ENCODE data around the gene ZNF532. TPM values are rescaled to one million over a fixed set of nuclear protein-coding genes. Genes with fewer than 3 reads are reported as not detected.

Gene ZNF532
- total RNA-seq, 1 donor from 2014 or later: 1.5 TPM

DNA sequence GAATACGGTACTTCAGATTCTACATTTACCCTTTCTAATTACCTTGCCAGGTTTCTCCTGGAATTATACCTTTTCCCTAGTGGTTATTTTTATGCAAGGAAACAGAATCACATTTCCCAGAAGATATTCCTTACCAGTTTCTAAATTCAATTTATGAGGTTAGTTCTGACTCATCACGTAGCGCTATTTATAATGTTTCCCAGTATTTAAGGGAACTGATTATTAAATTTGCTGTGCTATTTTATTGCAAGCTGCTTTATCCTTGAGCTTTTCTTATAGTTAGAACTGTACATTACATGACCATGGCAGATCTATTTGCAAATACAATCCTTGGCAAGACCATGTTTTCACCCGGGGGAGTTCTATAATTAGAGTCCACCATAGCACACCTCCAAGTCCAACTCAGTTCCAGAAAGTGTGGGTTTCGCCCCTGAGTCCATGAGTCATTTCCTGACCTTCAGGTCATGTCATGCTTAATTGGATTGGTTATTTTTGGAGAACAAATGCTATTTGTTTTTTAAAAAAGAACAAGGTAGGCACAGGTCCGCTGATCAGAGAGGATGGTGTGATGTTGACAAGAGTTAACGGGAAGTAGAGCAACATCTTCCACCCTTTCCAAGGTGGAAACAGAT is 126.6 kb downstream of the ZNF532 start:
- Mint-ChIP-seq H3K36me3 (ENCODE audit: low read depth) (no peaks in the 10 kb centered on the region), H3K4me3 (no peak overlapping the region), H3K27me3 (ENCODE audit: insufficient read depth) (peaks cover 5% of the 10 kb centered on the region), H3K4me1 (ENCODE audit: low read depth) (no peaks in the 10 kb centered on the region), H3K9me3 (no peaks in the 10 kb centered on the region), H3K27ac (no peak overlapping the region)
- no peak for DNase-seq (ENCODE audit: low spot score)
- intact Hi-C loops (cut with micrococcal nuclease): no loop called here

DNA sequence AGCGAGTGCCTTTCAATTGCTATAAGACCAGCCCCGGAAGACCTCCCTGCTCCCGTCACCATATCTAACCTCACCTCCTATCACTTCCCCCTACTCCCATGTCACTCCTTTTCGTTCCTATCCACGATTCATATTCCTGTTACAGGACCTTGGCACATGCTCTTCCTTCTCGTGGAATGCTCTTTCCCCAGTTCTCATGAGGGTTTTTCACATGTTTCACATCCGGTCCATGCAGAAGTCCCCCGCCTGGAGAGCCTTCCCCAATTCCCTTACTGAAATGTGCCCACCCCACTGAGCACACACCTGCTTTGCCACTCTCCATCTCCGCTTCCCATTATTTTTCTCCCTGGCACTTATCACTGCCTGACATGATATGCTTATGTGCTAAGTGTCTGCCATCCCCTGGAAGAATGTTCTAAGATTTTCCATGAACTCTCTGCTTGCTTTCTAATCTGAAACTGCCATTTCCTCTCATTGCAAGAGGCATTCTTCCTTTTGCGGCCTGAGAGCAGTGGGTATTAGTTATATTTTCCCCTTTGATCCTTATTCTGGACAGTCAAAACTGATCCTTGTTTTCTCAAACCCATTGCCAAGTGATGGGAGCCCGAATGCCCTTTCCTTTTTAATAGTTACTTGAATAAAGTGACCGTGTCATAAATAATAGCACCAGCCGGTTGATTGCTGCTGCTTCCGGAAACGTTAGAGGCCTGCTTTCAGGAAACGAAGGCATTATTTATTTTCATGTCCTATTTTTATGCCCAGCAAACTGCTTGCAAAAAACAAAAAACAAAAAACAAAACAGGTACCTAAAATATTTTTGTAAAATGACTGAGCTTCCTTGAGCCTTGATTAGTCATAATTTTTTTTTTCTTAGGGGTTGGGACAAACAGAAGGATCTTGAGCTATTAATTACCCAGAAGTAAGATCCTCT is 127.9 kb downstream of the ZNF532 start:
- H3K4me1 Mint-ChIP-seq (ENCODE audit: low read depth): no peaks in the 10 kb centered on the region
- no peak overlapping the region for H3K4me3 Mint-ChIP-seq
- intact Hi-C loops (cut with micrococcal nuclease): no loop called here
- no peak for DNase-seq (ENCODE audit: low spot score)
- peaks cover 1% of the 10 kb centered on the region for H3K27me3 Mint-ChIP-seq (ENCODE audit: insufficient read depth)
- no peaks in the 10 kb centered on the region for H3K36me3 Mint-ChIP-seq (ENCODE audit: low read depth)
- H3K9me3 Mint-ChIP-seq: no peaks in the 10 kb centered on the region
- H3K27ac Mint-ChIP-seq: no peak overlapping the region

DNA sequence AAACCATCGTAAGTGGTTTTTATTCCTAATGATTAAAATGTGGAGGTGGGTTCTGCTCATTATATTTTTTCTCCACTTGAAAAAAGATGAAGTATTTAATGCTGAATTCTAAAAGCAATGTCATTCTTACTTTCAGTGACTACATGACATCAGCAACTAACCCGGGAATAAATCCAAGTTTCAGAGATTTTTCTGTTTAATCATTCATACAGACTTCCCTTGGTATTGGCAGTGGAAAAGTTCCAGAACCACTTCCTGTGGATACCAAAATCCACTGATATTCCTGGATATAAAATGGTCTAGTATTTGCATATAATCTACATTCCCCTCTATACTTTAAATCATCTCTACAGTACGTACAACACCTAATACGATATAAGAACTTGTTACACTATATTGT is 128.6 kb downstream of the ZNF532 start:
- DNase-seq (ENCODE audit: low spot score): no peak
- Mint-ChIP-seq H3K27ac (no peak overlapping the region), H3K4me1 (ENCODE audit: low read depth) (no peaks in the 10 kb centered on the region), H3K36me3 (ENCODE audit: low read depth) (no peaks in the 10 kb centered on the region), H3K27me3 (ENCODE audit: insufficient read depth) (peaks cover 1% of the 10 kb centered on the region), H3K4me3 (no peak overlapping the region), H3K9me3 (no peaks in the 10 kb centered on the region)
- intact Hi-C loops (cut with micrococcal nuclease): no loop called here

DNA sequence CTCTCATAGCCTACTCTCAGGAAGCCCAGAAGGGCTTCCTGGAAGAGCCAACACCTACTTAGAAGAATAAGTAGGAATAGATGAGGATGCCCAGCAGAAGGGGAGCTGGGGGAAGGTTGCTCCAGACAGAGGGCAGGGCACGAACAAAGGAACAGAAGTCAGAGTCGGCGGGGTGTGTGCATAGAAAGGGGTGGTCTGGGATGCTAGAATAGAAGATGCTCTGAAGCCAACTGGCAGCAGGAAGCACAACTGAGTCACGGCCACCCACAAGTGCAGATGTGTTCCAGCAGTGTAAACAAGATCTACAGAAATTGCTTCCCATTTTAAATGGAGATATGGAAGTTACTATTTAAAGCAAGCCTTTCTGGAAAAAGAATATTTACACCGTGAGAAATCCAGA is 131.0 kb downstream of the ZNF532 start:
- Mint-ChIP-seq H3K27ac (no peak overlapping the region), H3K27me3 (ENCODE audit: insufficient read depth) (peaks cover 3% of the 10 kb centered on the region), H3K4me3 (no peak overlapping the region), H3K4me1 (ENCODE audit: low read depth) (no peaks in the 10 kb centered on the region), H3K36me3 (ENCODE audit: low read depth) (no peaks in the 10 kb centered on the region), H3K9me3 (no peaks in the 10 kb centered on the region)
- intact Hi-C loops (cut with micrococcal nuclease): no loop called here
- no peak for DNase-seq (ENCODE audit: low spot score)

DNA sequence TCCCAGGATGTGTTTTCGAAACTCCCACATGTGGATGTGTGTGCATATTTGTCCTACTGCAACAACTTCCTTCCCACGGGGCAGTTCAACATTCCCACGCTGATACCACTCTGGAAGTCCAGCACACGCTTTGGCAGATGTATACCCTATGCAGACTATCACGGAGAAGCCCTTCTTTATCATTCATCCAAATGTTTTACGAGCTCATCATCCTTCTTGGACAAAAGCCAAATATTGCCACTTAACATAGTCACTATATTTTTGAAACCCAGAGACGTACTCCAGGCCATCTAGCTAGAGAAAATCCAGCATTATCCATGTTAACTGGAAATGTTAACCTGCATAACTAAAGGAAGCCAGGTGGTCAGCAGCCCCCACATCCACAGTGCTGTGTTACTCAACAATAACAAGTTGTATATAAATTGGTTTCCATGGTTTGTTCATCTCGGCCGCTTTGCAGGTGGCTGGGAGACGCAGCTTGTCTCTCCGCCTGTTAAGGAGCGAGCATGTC is 131.5 kb downstream of the ZNF532 start:
- Mint-ChIP-seq H3K4me3 (no peak overlapping the region), H3K9me3 (no peaks in the 10 kb centered on the region), H3K36me3 (ENCODE audit: low read depth) (no peaks in the 10 kb centered on the region), H3K27me3 (ENCODE audit: insufficient read depth) (peaks cover 5% of the 10 kb centered on the region), H3K27ac (no peak overlapping the region), H3K4me1 (ENCODE audit: low read depth) (no peaks in the 10 kb centered on the region)
- DNase-seq (ENCODE audit: low spot score): no peak
- intact Hi-C loops (cut with micrococcal nuclease): no loop called here

DNA sequence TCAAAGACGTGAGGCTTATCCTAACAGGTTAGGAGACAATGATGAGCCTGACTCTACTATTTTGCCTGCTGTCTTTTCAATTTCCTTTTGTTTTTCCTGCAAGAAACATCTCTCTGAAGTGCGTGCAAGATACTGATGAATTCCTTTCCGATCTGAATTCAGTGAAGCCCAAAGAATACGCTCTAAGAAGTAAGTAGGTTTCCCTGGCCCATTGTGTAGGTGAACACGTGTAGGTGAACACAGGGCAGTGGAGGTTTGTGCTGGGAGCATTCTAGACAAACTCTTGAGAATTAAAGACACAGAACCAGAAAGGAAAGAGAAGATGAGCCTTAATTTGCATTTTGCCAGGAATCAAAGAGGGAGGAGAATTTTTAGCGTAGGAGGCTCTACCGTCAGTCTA is 132.0 kb downstream of the ZNF532 start:
- Mint-ChIP-seq H3K27me3 (ENCODE audit: insufficient read depth) (peaks cover 9% of the 10 kb centered on the region), H3K27ac (no peak overlapping the region), H3K9me3 (no peaks in the 10 kb centered on the region), H3K36me3 (ENCODE audit: low read depth) (no peaks in the 10 kb centered on the region), H3K4me1 (ENCODE audit: low read depth) (no peaks in the 10 kb centered on the region), H3K4me3 (no peak overlapping the region)
- no peak for DNase-seq (ENCODE audit: low spot score)
- intact Hi-C loops (cut with micrococcal nuclease): no loop called here

DNA sequence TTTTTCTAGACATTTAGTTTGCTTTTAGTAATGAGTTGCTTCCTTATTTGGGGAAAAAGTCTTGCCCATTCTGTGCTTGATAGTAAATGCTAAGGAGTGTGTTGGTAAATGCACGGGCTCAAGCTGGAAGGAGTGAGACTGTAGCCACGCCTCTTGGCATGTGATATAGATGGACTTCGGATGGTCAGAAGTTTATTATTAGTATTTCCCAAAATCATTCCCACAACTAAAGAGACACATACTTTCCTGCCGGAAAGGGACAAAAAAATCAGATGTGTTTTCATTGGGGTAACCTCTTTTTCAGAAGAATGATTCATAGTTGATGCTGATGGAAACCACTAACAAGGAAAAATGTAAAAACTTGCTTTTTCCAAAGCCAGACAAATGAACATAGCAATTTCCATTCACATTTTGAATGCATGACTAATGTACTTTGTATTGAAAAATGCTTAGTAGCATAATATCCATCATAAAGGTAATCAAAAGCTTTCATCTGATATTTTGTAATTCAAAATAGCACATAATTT is 133.2 kb downstream of the ZNF532 start:
- H3K27me3 Mint-ChIP-seq (ENCODE audit: insufficient read depth): peaks cover 10% of the 10 kb centered on the region
- no peak overlapping the region for H3K27ac Mint-ChIP-seq
- H3K9me3 Mint-ChIP-seq: no peaks in the 10 kb centered on the region
- H3K4me1 Mint-ChIP-seq (ENCODE audit: low read depth): no peaks in the 10 kb centered on the region
- no peak for DNase-seq (ENCODE audit: low spot score)
- H3K36me3 Mint-ChIP-seq (ENCODE audit: low read depth): no peaks in the 10 kb centered on the region
- intact Hi-C loops (cut with micrococcal nuclease): no loop called here
- H3K4me3 Mint-ChIP-seq: no peak overlapping the region

DNA sequence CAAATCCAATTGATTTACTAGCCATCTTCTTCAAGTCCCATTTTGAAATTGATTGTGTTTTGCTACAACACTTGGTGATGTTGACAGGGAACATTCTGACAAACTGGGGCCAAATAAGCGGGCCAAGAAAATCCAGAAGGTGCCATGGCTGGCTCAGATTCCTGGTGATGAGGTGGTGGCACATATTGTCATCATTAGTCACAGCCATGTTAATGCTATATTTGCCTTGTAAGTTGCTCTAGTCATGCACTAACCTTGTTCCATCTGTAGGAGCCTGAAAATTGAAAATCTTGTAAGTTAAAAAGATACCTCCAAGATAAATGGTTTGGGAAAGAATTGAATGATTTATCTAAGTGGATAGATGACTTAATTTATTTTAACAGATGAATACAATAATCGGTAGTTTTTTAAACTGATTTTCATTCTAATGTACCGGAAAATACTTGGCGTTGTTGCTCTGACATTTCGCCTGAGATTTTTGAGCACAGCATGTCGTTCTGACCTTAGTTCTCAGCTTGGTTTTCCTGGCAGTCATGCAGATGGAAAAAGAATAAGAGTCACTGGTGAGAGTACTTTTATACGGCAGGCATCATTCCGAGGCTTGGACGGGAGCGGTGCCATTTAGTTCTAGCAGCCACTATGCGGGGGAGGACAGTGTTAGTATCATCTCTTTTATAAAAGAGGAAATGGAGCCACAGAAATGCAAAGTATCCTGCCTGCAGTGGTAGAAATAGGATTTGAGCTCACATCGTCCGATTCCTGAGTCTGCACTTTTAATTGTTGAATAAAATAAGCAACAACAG is 133.9 kb downstream of the ZNF532 start:
- H3K36me3 Mint-ChIP-seq (ENCODE audit: low read depth): no peaks in the 10 kb centered on the region
- no peaks in the 10 kb centered on the region for H3K4me1 Mint-ChIP-seq (ENCODE audit: low read depth)
- DNase-seq (ENCODE audit: low spot score): no peak
- H3K9me3 Mint-ChIP-seq: no peaks in the 10 kb centered on the region
- intact Hi-C loops (cut with micrococcal nuclease): no loop called here
- H3K27me3 Mint-ChIP-seq (ENCODE audit: insufficient read depth): peaks cover 10% of the 10 kb centered on the region
- no peak overlapping the region for H3K4me3 Mint-ChIP-seq
- no peak overlapping the region for H3K27ac Mint-ChIP-seq

DNA sequence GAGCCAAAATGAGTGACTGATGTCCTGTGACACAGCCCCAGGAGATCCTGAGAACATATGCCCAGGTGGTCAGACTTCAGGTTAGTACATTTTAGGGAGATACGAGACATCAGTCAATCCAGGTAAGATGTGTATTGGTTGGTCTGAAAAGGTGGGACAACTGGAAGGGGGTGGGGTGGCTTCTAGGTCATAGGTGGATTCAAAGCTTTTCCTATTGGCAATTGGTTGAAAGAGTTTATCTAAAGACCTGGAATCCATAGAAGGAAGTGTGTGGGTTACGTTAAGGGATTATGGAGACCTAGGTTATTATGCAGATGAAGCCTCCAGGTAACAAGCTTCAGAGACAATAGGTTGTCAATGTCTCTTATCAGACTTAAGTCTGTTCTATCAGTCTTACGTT is 136.5 kb downstream of the ZNF532 start:
- Mint-ChIP-seq H3K27me3 (ENCODE audit: insufficient read depth) (peaks cover 8% of the 10 kb centered on the region), H3K36me3 (ENCODE audit: low read depth) (no peaks in the 10 kb centered on the region), H3K4me1 (ENCODE audit: low read depth) (no peaks in the 10 kb centered on the region), H3K9me3 (no peaks in the 10 kb centered on the region), H3K27ac (no peak overlapping the region), H3K4me3 (no peak overlapping the region)
- DNase-seq (ENCODE audit: low spot score): no peak
- intact Hi-C loops (cut with micrococcal nuclease): no loop called here

DNA sequence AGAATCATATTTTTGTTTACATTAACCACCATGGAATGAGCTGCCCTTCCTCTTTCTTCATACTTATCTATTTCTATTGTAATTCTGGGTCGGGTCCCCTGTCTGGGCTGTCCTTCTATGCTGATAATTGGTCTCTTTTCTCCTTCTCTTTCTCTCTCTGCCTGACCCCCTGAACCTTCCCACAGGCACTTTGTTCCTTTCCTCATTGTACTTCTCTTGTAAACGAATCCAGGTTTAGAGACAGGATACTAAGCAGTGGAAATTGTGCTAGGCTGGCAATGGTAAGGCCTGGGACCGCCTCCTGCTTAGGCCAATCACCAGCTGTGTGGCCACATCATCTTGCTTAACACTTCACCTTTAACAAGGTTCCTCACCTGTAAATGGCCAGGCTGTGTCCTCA is 137.0 kb downstream of the ZNF532 start:
- no peak overlapping the region for H3K27ac Mint-ChIP-seq
- no peaks in the 10 kb centered on the region for H3K4me1 Mint-ChIP-seq (ENCODE audit: low read depth)
- H3K4me3 Mint-ChIP-seq: no peak overlapping the region
- DNase-seq (ENCODE audit: low spot score): no peak
- intact Hi-C loops (cut with micrococcal nuclease): no loop called here
- H3K27me3 Mint-ChIP-seq (ENCODE audit: insufficient read depth): peaks cover 10% of the 10 kb centered on the region
- H3K9me3 Mint-ChIP-seq: no peaks in the 10 kb centered on the region
- no peaks in the 10 kb centered on the region for H3K36me3 Mint-ChIP-seq (ENCODE audit: low read depth)

DNA sequence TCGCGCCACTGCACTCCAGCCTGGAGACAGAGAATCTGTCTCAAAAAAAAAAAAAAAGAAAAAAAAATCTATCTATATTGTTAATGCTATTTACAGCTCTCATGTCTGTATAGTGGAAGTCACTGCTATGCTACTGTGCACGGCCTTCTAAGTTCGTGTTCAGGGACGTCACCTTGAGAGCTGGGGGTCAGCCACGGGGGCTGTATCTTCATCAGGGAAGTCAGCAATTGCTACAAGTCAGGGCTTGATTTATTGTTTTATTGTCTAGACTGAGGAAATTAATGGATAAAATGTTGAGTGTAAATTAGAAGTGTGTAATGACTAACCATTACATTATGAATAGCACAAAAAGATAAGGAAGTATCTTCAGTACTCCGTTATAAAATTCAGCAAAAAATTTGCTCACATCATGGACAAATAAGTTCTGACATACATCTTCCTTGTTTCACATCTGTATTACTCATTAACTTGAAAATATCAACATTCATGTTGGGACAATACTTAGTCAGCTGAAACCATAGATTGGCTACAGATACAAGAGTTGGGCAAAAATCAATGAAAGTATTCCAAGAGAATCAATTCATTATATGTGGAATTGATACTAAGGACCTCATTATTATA is 138.4 kb downstream of the ZNF532 start:
- Mint-ChIP-seq H3K4me1 (ENCODE audit: low read depth) (no peaks in the 10 kb centered on the region), H3K27me3 (ENCODE audit: insufficient read depth) (peaks cover 10% of the 10 kb centered on the region), H3K36me3 (ENCODE audit: low read depth) (no peaks in the 10 kb centered on the region), H3K4me3 (no peak overlapping the region), H3K27ac (no peak overlapping the region), H3K9me3 (no peaks in the 10 kb centered on the region)
- intact Hi-C loops (cut with micrococcal nuclease): no loop called here
- DNase-seq (ENCODE audit: low spot score): no peak

DNA sequence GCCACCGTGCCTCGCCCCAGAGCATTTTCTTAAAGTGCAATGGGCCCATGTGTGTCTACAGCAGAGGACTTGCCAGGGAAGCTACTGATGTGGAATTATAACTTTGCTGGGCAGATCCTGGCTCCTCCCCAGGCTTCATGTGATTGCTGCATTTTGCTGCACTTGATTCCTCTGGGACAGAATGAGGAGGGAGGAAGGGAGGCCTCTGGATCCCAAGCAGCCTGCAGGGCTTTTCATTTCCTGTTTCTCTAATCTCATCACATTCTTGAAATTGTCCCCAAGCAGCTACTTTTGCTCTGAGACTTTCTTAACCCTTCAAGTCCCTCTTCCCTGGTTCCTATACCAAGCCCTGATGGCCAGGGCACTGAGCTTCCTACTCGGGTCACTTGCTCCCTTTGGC is 140.6 kb downstream of the ZNF532 start:
- H3K36me3 Mint-ChIP-seq (ENCODE audit: low read depth): no peaks in the 10 kb centered on the region
- DNase-seq (ENCODE audit: low spot score): no peak
- no peak overlapping the region for H3K27ac Mint-ChIP-seq
- intact Hi-C loops (cut with micrococcal nuclease): no loop called here
- H3K4me1 Mint-ChIP-seq (ENCODE audit: low read depth): no peaks in the 10 kb centered on the region
- peaks cover 9% of the 10 kb centered on the region for H3K27me3 Mint-ChIP-seq (ENCODE audit: insufficient read depth)
- H3K4me3 Mint-ChIP-seq: no peak overlapping the region
- H3K9me3 Mint-ChIP-seq: no peaks in the 10 kb centered on the region
